Neural cell (in vitro differentiated cells): ENCODE data around the gene SH3PXD2A. TPM values are rescaled to one million over a fixed set of nuclear protein-coding genes. Genes with fewer than 3 reads are reported as not detected.

Experiments used
- H2AFZ ChIP-seq: fragments of 200-600, 300-800 bp; sonication (generic), shearing (Covaris generic); 2 replicates; pipeline ENCODE4 v1.6.0; 2014; ENCODE audit warnings: low read depth, mild to moderate bottlenecking, antibody characterized with exemption, low read length, moderate library complexity
- H3F3A ChIP-seq: fragments of 200-600 bp; shearing (Covaris generic); 2 replicates; pipeline ENCODE4 v1.6.1; 2016; ENCODE audit warnings: mild to moderate bottlenecking, moderate library complexity, mixed read lengths, antibody characterized with exemption, low read length; ENCODE audit not compliant: insufficient read depth, poor library complexity, severe bottlenecking
- H3K27ac ChIP-seq: fragments of 200-600, 300-800 bp; sonication (generic), shearing (Covaris generic); 2 replicates; pipeline ENCODE4 v1.5.1; 2014; ENCODE audit warnings: mild to moderate bottlenecking, low read length, moderate library complexity
- H3K27me3 ChIP-seq: fragments of 300-800, 200-600 bp; sonication (generic), shearing (Covaris generic); 2 replicates; pipeline ENCODE4 v1.6.0; 2014; ENCODE audit warnings: mild to moderate bottlenecking, low read depth, low read length, moderate library complexity; ENCODE audit not compliant: insufficient read depth
- H3K36me3 ChIP-seq: fragments of 300-800, 200-600 bp; sonication (generic), shearing (Covaris generic); 2 replicates; pipeline ENCODE4 v1.5.1; 2014; ENCODE audit warnings: mild to moderate bottlenecking, antibody characterized with exemption, low read length, moderate library complexity; ENCODE audit not compliant: insufficient read depth
- H3K4me2 ChIP-seq: fragments of 300-800, 200-600 bp; sonication (generic), shearing (Covaris generic); 2 replicates; pipeline ENCODE4 v1.6.0; 2014; ENCODE audit warnings: mild to moderate bottlenecking, low read length
- H3K4me3 ChIP-seq: fragments of 300-800, 200-600 bp; sonication (generic), shearing (Covaris generic); 2 replicates; pipeline ENCODE4 v1.5.1; 2014; ENCODE audit warnings: mild to moderate bottlenecking, low read length, moderate library complexity
- H3K79me2 ChIP-seq: fragments of 200-600 bp; shearing (Covaris generic); replicated peaks from 2 replicates; pipeline ENCODE4 v1.6.0; 2014; ENCODE audit warnings: mild to moderate bottlenecking, low read length, moderate library complexity; ENCODE audit not compliant: insufficient read depth
- H3K9ac ChIP-seq: fragments of 300-800, 200-600 bp; sonication (generic), shearing (Covaris generic); 2 replicates; pipeline ENCODE4 v1.6.1; 2016; ENCODE audit warnings: mild to moderate bottlenecking, low read length, mixed read lengths
- H3K9me2 ChIP-seq: fragments of 200-600 bp; shearing (Covaris generic); 2 replicates; pipeline ENCODE4 v1.6.1; 2016; ENCODE audit warnings: mild to moderate bottlenecking, low read length, mixed read lengths; ENCODE audit not compliant: insufficient read depth
- H3K9me3 ChIP-seq: fragments of 200-600, 300-800 bp; sonication (generic), shearing (Covaris generic); 2 replicates; pipeline ENCODE4 v1.6.1; 2016; ENCODE audit warnings: mild to moderate bottlenecking, mixed run types, low read length, moderate library complexity, mixed read lengths
- H4K20me1 ChIP-seq: fragments of 200-600 bp; shearing (Covaris generic); 2 replicates; pipeline ENCODE4 v1.6.1; 2016; ENCODE audit warnings: mild to moderate bottlenecking, mixed run types; ENCODE audit not compliant: insufficient read depth
- EP300 ChIP-seq: fragments of 450-650 bp; conservative IDR thresholded peaks from 2 replicates; pipeline ENCODE4 v1.6.1; 2014; ENCODE audit warnings: antibody characterized with exemption, mild to moderate bottlenecking, moderate library complexity; ENCODE audit not compliant: poor library complexity, severe bottlenecking
- EZH2 ChIP-seq: fragments of 200-600, 300-800 bp; shearing (Covaris generic), sonication (generic); IDR thresholded peaks from 2 replicates; pipeline ENCODE4 v1.6.1; 2014; ENCODE audit warnings: antibody characterized with exemption, low read length, borderline replicate concordance, mild to moderate bottlenecking; ENCODE audit not compliant: insufficient read depth, poor library complexity, severe bottlenecking
- MXI1 ChIP-seq: fragments of 450-650 bp; conservative IDR thresholded peaks from 2 replicates; pipeline ENCODE4 v1.6.1; 2014; ENCODE audit warnings: antibody characterized with exemption, mild to moderate bottlenecking; ENCODE audit not compliant: poor library complexity, severe bottlenecking
- POLR2AphosphoS5 ChIP-seq: IDR thresholded peaks from 2 replicates; pipeline ENCODE4 v1.6.1; 2012
- RAD21 ChIP-seq: fragments of 450-650 bp; conservative IDR thresholded peaks from 2 replicates; pipeline ENCODE4 v1.6.1; 2014; ENCODE audit warnings: antibody characterized with exemption, mild to moderate bottlenecking, moderate library complexity
- SMC3 ChIP-seq: fragments of 450-650 bp; conservative IDR thresholded peaks from 2 replicates; pipeline ENCODE4 v1.6.1; 2014; ENCODE audit warnings: antibody characterized with exemption, mild to moderate bottlenecking, moderate library complexity; ENCODE audit not compliant: poor library complexity
- TAF1 ChIP-seq: IDR thresholded peaks from 2 replicates; pipeline ENCODE4 v1.6.1; 2012; ENCODE audit warnings: low read depth
- polyA plus RNA-seq: library from polyadenylated mRNA; depleted of rRNA; stranded (reverse); fragments of >200 nt; gene quantifications from 2 replicates; pipeline ENCODE4 v1.2.3, GENCODE V29; 2014
- TF ChIP-seq, protein P1 (sequence below): IDR thresholded peaks from 2 replicates; pipeline ENCODE4 v1.6.1; 2012; ENCODE audit warnings: borderline replicate concordance
- TF ChIP-seq, protein P2 (sequence below): fragments of 450-650 bp; IDR thresholded peaks from 2 replicates; pipeline ENCODE4 v1.5.1; 2014; ENCODE audit warnings: antibody characterized with exemption, mild to moderate bottlenecking, moderate library complexity; ENCODE audit not compliant: poor library complexity, severe bottlenecking

SH3PXD2A gene
- polyA plus RNA-seq, 1 donor from 2014 or later, result 5.2 TPM

DNA sequence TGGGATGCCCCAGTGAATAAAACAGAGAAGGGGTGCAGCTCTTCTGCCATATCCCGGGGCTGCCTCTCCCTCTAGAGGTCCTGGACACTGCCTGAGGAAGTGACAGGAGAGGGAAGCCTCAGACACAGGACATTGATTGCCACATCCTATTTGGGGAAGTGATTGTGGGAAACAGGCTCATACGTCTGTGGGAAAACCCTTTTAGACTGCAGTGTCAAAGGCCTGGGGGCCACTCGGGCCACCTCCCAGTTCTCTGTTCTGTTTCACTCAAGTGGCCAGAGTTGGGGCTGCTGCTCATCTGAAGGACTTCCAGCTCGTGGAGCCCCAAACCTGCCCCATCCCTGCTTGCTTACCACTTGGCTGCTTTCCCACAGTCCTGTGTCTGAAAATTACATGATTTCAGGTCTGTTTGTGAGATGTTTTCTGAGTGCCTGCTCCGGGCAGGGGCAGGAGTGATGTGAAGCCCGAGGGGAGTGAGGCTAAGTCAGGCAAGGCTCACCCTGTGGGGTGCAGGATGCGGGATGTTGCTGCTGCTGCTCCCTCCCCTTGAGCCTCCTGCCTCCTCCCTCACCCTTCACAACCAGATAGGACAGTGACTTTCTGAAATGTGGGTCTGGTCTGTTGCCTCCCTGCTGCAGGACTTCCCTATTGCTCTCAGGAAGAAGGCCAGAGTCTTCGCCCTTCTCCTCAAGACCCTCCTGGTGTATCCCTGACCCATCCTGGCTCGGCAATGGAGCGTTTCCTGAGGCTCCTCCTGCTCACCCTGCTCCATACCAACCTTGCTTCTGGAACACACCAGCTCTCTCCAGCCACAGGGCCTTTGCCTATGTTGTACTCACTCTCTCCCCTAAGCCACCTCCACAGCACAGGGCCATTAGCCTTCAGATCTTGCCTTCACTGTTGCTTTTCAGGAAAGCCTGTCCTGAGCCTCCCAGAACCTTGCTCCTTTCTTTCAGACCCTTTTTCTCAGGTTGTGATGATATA, 303.5 kb downstream of the SH3PXD2A start:
- H3K9me2 ChIP-seq, result no peaks in the 10 kb centered on the region
- H3K9me3 ChIP-seq, result no peaks in the 10 kb centered on the region
- no peaks in the 10 kb centered on the region for H3K79me2 ChIP-seq
- H3K36me3 ChIP-seq, result no peaks in the 10 kb centered on the region
- no peak overlapping the region for H3K4me3 ChIP-seq
- H3K4me2 ChIP-seq, result no peak overlapping the region
- TF ChIP-seq TAF1, result no peak
- no peak for TF ChIP-seq MXI1
- TF ChIP-seq, protein P1, sequence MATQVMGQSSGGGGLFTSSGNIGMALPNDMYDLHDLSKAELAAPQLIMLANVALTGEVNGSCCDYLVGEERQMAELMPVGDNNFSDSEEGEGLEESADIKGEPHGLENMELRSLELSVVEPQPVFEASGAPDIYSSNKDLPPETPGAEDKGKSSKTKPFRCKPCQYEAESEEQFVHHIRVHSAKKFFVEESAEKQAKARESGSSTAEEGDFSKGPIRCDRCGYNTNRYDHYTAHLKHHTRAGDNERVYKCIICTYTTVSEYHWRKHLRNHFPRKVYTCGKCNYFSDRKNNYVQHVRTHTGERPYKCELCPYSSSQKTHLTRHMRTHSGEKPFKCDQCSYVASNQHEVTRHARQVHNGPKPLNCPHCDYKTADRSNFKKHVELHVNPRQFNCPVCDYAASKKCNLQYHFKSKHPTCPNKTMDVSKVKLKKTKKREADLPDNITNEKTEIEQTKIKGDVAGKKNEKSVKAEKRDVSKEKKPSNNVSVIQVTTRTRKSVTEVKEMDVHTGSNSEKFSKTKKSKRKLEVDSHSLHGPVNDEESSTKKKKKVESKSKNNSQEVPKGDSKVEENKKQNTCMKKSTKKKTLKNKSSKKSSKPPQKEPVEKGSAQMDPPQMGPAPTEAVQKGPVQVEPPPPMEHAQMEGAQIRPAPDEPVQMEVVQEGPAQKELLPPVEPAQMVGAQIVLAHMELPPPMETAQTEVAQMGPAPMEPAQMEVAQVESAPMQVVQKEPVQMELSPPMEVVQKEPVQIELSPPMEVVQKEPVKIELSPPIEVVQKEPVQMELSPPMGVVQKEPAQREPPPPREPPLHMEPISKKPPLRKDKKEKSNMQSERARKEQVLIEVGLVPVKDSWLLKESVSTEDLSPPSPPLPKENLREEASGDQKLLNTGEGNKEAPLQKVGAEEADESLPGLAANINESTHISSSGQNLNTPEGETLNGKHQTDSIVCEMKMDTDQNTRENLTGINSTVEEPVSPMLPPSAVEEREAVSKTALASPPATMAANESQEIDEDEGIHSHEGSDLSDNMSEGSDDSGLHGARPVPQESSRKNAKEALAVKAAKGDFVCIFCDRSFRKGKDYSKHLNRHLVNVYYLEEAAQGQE, result no peak
- TF ChIP-seq EZH2, result no peak
- no peak for TF ChIP-seq POLR2AphosphoS5
- no peak for TF ChIP-seq RAD21
- TF ChIP-seq SMC3, result no peak
- TF ChIP-seq, protein P2, sequence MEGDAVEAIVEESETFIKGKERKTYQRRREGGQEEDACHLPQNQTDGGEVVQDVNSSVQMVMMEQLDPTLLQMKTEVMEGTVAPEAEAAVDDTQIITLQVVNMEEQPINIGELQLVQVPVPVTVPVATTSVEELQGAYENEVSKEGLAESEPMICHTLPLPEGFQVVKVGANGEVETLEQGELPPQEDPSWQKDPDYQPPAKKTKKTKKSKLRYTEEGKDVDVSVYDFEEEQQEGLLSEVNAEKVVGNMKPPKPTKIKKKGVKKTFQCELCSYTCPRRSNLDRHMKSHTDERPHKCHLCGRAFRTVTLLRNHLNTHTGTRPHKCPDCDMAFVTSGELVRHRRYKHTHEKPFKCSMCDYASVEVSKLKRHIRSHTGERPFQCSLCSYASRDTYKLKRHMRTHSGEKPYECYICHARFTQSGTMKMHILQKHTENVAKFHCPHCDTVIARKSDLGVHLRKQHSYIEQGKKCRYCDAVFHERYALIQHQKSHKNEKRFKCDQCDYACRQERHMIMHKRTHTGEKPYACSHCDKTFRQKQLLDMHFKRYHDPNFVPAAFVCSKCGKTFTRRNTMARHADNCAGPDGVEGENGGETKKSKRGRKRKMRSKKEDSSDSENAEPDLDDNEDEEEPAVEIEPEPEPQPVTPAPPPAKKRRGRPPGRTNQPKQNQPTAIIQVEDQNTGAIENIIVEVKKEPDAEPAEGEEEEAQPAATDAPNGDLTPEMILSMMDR, result no peak
- no peak for TF ChIP-seq EP300
- no peak overlapping the region for H3K9ac ChIP-seq
- H2AFZ ChIP-seq, result no peak overlapping the region
- H3K27me3 ChIP-seq, result no peaks in the 10 kb centered on the region
- H4K20me1 ChIP-seq, result no peaks in the 10 kb centered on the region
- no peaks in the 10 kb centered on the region for H3F3A ChIP-seq
- no peak overlapping the region for H3K27ac ChIP-seq

DNA sequence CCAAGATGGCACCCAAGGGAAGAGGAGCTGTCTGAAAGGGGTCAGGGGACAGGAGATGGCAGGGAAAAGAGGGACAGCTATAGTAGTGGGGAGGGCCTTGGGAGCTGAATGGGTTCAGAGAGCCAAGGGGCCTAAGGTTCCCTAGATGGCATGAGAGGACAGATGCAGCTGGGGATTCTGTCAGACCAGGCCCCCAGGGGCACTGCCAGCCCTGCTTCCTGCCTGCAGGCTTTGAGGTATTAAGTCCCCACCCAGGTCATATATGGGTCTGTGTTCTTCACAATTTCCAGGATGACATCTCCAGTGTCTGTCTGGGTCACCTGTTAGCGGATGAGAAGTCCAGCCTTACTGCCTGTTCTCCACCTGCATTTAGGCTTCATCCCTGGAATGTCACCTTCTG, 305.1 kb downstream of the SH3PXD2A start:
- H3F3A ChIP-seq, result no peaks in the 10 kb centered on the region
- no peaks in the 10 kb centered on the region for H3K27me3 ChIP-seq
- H3K9me2 ChIP-seq, result no peaks in the 10 kb centered on the region
- H2AFZ ChIP-seq, result no peak overlapping the region
- no peak overlapping the region for H3K4me3 ChIP-seq
- H3K9ac ChIP-seq, result no peak overlapping the region
- H3K9me3 ChIP-seq, result no peaks in the 10 kb centered on the region
- no peaks in the 10 kb centered on the region for H3K79me2 ChIP-seq
- H3K4me2 ChIP-seq, result no peak overlapping the region
- no peak overlapping the region for H3K27ac ChIP-seq
- H4K20me1 ChIP-seq, result no peaks in the 10 kb centered on the region
- no peaks in the 10 kb centered on the region for H3K36me3 ChIP-seq
- TF ChIP-seq SMC3, result no peak
- no peak for TF ChIP-seq TAF1
- TF ChIP-seq RAD21, result no peak
- TF ChIP-seq MXI1, result no peak
